HepG2 (cell line): ENCODE results near the gene HOXB6. TPM values are rescaled to one million over a fixed set of nuclear protein-coding genes. Genes with fewer than 3 reads are reported as not detected.

Source experiments
- ATF3 ChIP-seq: sonication (generic); formaldehyde crosslinking; IDR thresholded peaks from 2 replicates; pipeline ENCODE4 v1.4.0; 2020; ENCODE audit warnings: missing genetic modification reagents
- BRCA1 ChIP-seq: sonication (generic); formaldehyde crosslinking; IDR thresholded peaks from 2 replicates; pipeline ENCODE4 v1.4.0; 2020; ENCODE audit warnings: missing genetic modification reagents
- DRAP1 ChIP-seq: IDR thresholded peaks from 2 replicates; pipeline ENCODE4 v1.6.1; 2016; ENCODE audit warnings: missing genetic modification reagents, missing compliant biosample characterization
- KLF12 ChIP-seq: sonication (generic); formaldehyde crosslinking; IDR thresholded peaks from 2 replicates; pipeline ENCODE4 v1.4.0; 2020; ENCODE audit warnings: missing genetic modification reagents, borderline replicate concordance
- MLXIP ChIP-seq: sonication (generic); formaldehyde crosslinking; IDR thresholded peaks from 2 replicates; pipeline ENCODE4 v1.9.0; 2021; ENCODE audit warnings: missing genetic modification reagents, borderline replicate concordance
- NPAS2 ChIP-seq: sonication (generic); formaldehyde crosslinking; IDR thresholded peaks from 2 replicates; pipeline ENCODE4 v1.8.0; 2022; ENCODE audit warnings: mild to moderate bottlenecking, missing genetic modification reagents, borderline replicate concordance
- PRDM4 ChIP-seq: sonication (generic); formaldehyde crosslinking; IDR thresholded peaks from 2 replicates; pipeline ENCODE4 v1.9.0; 2021; ENCODE audit warnings: missing genetic modification reagents, borderline replicate concordance
- THRA ChIP-seq: sonication (generic); formaldehyde crosslinking; IDR thresholded peaks from 2 replicates; pipeline ENCODE4 v1.4.0; 2020; ENCODE audit warnings: missing genetic modification reagents, borderline replicate concordance
- ZBTB39 ChIP-seq: sonication (generic); formaldehyde crosslinking; IDR thresholded peaks from 2 replicates; pipeline ENCODE4 v1.5.0; 2020; ENCODE audit warnings: missing genetic modification reagents
- ZFP82 ChIP-seq: sonication (generic); formaldehyde crosslinking; IDR thresholded peaks from 2 replicates; pipeline ENCODE4 v1.5.1; 2020; ENCODE audit warnings: mild to moderate bottlenecking, missing genetic modification reagents, borderline replicate concordance
- ZFP90 ChIP-seq: sonication (generic); formaldehyde crosslinking; IDR thresholded peaks from 2 replicates; pipeline ENCODE4 v1.8.0; 2022; ENCODE audit warnings: missing genetic modification reagents, mild to moderate bottlenecking, inconsistent platforms, borderline replicate concordance
- ZNF124 ChIP-seq: sonication (generic); formaldehyde crosslinking; IDR thresholded peaks from 2 replicates; pipeline ENCODE4 v1.4.0; 2020; ENCODE audit warnings: missing genetic modification reagents
- polyA plus RNA-seq, 8 experiments: library from polyadenylated mRNA; depleted of rRNA in 3 of 8; stranded (reverse) in 7 of 8; unstranded in 1 of 8; fragments of >200 nt; fragmentation: Illumina TruSeq in 4 of 8; extraction: Trizol in 4 of 8; gene quantifications; 2 replicates each; pipeline versions ENCODE4 v1.2.1 to v1.2.3, GENCODE V29; 2011 to 2016; ENCODE audit warnings: low read depth in 4 of 8, missing spikeins in 1 of 8, mixed read lengths in 1 of 8; ENCODE audit not compliant: insufficient read depth in 1 of 8
- total RNA-seq, 5 experiments: library from RNA; depleted of rRNA; stranded (reverse); fragments of >200 nt; fragmentation: Illumina TruSeq; extraction: Trizol; gene quantifications; 2 replicates each; pipeline ENCODE4 v1.2.3, GENCODE V29; 2016; ENCODE audit warnings: low read depth in 1 of 5

The HOXB6 gene
- total and polyA plus RNA-seq, 2 of the 13 experiments (the other 11 are each of a cell fraction or from before 2014, with no cell fraction given) = not detected

GRCh38 chr17:48636177-48637018 lies 31.6 kb upstream of the HOXB6 start (continued):
- TF ChIP-seq MLXIP (no peak), ATF3 (CRISPR knock-in tag) (no peak), BRCA1 (CRISPR knock-in tag) (peak; percentile 47; the same call in 1 of the 2 replicates), ZFP90 (CRISPR knock-in tag) (0 out of 2 replicates have a peak, but pooled peaks have one; percentile 67), PRDM4 (no peak), NPAS2 (CRISPR knock-in tag) (no peak), ZBTB39 (CRISPR knock-in tag) (no peak), ZFP82 (CRISPR knock-in tag) (no peak), ZNF124 (peak; percentile 67; the same call in 1 of the 2 replicates), KLF12 (CRISPR knock-in tag) (0 out of 2 replicates have a peak, but pooled peaks have one; percentile 53), DRAP1 (CRISPR knock-in tag) (no peak; the same call in 1 of the 2 replicates), THRA (CRISPR knock-in tag) (0 out of 2 replicates have a peak, but pooled peaks have one; percentile 62)
